GM12875 (cell line): ENCODE measurements around the gene WDR55.
"Not testable (repeated sequence)": the region's sequence is repeated elsewhere in the genome, so short reads cannot be mapped to it uniquely, and the experiment has no call there.

ENCODE experiments used
- H3K4me3 ChIP-seq: one replicate; pipeline ENCODE4 v1.5.1; 2011; ENCODE audit warnings: low read depth, low read length, control low read depth
- CTCF ChIP-seq: IDR thresholded peaks from 2 replicates; pipeline ENCODE4 v1.5.1; 2011; ENCODE audit warnings: low read depth, mild to moderate bottlenecking, control low read depth, inconsistent platforms, low read length, moderate library complexity, borderline replicate concordance; ENCODE audit not compliant: insufficient read depth

The WDR55 gene

GRCh38 chr5:140718266-140718592 lies 53.5 kb downstream of the WDR55 start:
- no peak overlapping the region for H3K4me3 ChIP-seq
- no peak for TF ChIP-seq CTCF

GRCh38 chr5:140720738-140721137 lies 56.0 kb downstream of the WDR55 start:
- not testable (repeated sequence) for H3K4me3 ChIP-seq

- not testable (repeated sequence) for H3K4me3 ChIP-seq
Observed at GRCh38 chr5:140721395-140721794, 56.7 kb downstream of the WDR55 start.
